DMS 273 (cell line): ENCODE results near the gene HBG2.
"Not testable (repeated sequence)": the region's sequence is repeated elsewhere in the genome, so short reads cannot be mapped to it uniquely, and the experiment has no call there.

Experiments
- DNase-seq: peaks from one replicate; lab custom pipeline; 2025; ENCODE audit not compliant: unreplicated experiment; lab: John Stamatoyannopoulos, UW

Gene HBG2

DNA sequence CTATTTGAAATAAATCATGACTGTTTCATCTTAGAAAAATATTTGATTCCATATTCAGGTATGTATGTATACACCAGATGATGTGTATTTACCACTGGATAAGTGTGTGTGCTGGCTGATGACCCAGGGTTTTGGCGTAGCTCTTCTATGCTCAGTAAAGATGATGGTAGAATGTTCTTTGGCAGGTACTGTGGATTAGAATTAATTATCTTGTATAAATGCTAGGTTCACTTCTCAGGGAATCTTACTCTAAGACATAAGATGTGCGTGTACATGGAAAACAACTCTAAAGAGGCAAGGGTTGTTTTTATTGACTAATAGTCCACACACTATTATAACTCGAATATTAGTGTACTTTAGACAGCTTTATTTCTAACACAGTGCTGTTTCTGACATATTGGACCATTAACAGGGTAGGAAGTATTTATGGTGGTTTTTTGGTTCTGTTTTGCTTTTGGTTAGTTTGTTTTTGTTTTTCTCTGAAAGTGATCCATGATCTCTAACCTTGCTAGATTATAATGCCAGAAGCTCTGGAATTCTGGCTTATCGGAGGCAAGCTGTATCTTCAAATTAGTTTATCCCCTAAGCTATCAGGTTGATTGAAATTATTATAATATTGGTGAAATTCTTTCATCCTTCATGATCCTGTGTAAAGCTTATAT lies 3.9 kb downstream of the HBG2 start:
- no peak for DNase-seq

DNA sequence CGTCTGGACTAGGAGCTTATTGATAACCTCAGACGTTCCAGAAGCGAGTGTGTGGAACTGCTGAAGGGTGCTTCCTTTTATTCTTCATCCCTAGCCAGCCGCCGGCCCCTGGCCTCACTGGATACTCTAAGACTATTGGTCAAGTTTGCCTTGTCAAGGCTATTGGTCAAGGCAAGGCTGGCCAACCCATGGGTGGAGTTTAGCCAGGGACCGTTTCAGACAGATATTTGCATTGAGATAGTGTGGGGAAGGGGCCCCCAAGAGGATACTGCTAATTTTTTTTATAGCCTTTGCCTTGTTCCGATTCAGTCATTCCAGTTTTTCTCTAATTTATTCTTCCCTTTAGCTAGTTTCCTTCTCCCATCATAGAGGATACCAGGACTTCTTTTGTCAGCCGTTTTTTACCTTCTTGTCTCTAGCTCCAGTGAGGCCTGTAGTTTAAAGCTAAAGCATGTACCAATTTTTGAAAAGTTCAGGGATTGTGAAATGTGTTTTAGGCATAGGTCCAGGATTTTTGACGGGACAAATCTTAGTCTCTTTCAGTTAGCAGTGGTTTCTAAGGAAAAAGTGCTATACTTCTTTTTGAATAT lies 4.7 kb downstream of the HBG2 start, which contains the start of gene HBG1:
TSS of gene HBG1 (minus strand) at position 51 of the 590 bp plus-strand sequence. CDS start 53 bp downstream, outside the sequence.
- DNase-seq: not testable (repeated sequence)

DNA sequence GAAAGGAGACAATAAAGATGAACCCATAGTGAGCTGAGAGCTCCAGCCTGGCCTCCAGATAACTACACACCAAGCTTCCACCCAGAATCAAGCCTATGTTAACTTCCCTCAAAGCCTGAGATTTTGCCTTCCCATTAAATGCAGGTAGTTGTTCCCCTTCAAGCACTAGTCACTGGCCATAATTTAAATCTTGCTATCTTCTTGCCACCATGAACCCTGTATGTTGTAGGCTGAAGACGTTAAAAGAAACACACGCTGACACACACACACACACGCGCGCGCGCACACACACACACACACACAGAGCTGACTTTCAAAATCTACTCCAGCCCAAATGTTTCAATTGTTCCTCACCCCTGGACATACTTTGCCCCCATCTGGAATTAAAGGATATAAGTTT lies 6.1 kb downstream of the HBG2 start:
- DNase-seq: not testable (repeated sequence)

DNA sequence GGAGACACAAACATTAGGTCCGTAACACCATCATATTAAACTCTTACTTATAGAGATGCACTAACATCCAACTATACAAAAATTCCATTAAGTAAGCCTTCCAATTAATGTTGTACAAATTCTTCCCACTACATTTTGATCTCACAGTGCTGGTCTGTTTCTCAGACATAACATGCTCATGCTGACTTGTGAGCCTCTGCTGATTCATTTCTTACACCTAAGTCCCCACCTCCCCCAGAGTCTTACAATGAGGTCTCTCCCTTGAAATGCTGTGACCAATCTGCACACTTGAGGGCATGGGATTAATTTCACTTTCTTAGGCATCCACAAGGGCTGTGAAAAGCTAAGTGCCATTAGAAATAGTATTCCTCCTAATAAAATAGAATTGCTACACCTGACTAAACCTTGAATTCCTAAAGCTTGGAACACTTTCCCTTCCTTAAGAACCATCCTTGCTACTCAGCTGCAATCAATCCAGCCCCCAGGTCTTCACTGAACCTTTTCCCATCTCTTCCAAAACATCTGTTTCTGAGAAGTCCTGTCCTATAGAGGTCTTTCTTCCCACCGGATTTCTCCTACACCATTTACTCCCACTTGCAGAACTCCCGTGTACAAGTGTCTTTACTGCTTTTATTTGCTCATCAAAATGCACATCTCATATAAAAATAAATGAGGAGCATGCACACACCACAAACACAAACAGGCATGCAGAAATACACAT lies 6.9 kb downstream of the HBG2 start:
- no peak for DNase-seq

DNA sequence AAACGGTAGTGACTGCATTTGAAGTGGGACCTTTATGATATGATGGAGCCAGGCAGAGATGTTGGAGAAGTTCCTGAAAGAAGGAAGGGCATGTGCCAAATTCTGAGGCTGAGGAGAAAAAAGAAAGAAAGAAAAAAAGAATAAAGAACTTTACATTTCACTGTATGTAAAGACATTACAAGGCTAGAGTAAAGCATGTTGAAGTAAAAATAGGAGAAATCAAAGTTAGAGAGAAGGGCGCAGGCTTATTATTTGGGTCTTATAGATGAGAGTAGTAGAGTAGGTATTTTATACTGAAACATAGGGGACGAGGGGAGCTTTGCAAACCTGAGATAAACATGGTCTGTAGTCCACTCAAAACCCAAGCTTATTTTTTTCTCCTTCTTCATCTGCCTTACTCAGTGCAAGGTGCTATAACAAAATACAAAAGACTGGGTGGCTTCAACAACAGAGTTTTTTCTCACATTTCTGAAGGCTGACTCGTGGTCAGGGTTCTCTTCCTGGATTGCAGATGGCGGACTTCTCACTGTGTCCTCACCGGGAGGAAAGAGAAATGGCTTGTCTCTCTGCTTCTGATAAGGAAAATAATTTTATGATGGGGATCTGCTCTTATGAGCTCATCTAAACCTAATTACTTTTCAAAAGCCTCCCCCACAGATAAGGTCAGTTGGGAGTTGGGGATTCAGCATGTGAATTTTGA lies 7.7 kb downstream of the HBG2 start:
- DNase-seq: no peak

DNA sequence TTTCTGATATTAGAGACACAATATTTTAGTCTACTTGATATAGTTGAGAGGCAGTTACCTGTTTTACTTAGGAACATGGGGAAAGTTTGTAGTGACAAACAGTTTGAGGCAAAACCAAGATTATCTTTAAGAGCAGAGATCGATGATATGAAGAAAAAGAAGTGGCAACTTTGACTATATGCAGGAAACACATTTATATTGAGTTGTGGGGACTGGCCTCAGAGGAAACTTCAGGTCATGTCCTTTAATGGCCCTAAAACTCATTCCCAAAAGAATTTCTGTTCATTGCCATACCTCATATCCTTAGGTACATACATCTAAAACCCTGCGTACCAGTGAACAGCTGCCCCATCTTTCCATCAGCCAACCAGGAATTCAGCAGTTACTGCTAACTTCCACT lies 9.4 kb downstream of the HBG2 start:
- DNase-seq: no peak

DNA sequence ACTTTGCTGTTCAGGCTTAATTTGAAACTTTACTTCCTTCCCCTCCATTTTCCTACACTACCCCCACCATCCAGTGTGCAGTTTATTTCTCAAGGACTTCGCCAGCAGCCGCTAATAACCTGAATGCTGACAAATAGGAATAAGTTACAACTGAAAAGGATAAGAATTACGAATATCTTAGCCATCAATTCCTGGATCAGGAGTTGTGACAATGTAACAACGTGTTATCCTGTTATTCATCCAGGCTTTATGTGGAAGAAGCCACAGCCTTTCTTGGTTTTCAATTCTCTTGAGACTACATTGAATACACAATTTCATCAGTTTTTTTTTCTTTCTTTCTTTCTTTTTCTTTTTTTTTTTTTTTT lies 10.8 kb downstream of the HBG2 start:
- DNase-seq: no peak

DNA sequence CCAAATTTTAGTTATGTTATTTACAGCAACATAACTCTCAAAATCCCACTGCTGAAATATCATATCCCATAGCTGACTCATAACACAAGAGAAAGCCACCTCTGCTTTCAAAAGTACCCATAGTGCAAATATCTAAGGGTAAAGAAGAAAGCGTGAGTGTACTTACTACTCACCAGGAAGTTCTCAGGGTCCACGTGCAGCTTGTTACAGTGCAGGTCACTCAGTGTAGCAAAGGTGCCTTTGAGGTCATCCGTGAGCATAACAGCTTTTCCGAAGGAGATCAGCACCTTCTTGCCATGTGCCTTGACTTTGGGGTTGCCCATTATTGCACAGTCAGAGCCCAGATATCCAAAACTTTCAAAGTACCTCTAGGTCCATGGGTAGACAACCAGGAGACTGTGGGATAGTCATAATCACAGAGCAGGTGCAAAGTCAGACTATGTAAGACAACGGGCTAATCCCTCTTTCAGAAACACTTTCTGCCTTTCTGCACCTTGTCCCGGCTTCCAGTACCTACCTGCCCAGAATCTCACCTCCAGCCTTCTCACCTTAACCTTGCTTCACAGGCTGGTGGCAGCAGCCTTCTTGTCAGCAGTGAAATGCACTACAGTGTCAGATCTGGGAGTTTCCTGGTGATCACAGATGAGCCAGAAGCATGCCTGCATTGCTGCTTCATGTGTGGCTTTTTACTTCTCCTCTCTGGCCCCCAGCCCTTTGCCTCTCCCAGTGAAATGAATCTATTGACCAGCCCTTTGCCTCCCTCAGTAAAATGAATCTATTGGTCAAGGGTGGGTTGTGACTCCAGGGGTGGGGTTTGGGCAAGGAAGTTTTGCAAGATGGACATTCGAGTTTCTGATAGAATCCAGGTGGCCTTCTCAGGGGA lies 11.4 kb downstream of the HBG2 start:
- no peak for DNase-seq

DNA sequence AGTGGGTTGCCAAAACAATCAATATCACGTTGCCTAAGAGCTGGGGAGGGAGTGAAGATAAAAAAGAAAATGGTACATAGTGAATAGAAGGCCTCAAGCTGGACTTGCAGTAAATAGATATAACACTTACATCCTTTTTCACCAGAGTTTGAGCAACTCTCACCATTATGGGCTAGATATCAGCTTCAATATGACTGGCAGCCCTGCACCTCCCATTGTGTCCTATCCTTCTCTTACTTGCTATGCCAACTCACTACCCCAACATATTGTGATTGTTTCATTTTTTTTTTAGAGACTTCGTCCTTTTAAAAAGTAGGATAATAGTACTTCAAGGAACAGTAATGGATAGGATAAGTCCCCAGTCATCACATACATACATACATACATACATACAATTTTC lies 12.4 kb downstream of the HBG2 start:
- DNase-seq: no peak

DNA sequence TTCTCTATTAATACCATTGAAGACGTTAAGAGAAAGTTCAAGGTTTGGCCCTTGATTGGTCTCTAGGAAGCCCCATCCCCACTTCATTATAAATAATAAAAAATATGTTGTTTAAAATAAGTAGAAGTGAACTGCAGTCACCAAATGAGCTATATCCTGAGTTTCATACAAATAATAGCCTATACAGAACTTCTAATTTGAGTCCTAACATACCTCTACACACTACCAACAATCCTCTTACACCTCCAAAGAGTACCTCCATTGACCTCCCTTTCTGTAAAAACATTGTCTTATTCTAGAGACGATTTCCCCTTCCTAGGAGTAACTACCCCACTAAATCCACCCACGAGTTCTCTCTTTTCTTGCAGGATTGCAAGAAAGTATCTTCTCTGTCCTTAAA lies 13.1 kb downstream of the HBG2 start:
- DNase-seq: no peak

DNA sequence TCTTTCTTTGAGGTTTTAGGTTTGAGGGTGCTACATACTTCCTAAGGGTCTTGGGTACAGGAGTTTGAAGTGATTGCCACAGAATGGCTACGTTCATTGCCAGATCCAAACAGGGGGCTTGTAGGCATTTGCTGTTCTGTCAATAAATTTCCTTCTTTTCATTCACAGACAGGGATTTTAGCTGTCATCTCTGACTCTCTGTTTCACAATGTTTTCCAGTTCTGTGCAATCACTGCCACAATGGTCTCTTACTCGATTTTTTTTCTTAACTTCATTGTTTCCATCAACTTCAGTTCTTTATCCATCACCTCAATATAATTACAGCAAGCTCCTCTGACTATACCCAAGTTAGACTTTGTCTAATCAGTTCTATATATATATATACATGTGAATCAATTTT lies 14.1 kb downstream of the HBG2 start:
- no peak for DNase-seq

DNA sequence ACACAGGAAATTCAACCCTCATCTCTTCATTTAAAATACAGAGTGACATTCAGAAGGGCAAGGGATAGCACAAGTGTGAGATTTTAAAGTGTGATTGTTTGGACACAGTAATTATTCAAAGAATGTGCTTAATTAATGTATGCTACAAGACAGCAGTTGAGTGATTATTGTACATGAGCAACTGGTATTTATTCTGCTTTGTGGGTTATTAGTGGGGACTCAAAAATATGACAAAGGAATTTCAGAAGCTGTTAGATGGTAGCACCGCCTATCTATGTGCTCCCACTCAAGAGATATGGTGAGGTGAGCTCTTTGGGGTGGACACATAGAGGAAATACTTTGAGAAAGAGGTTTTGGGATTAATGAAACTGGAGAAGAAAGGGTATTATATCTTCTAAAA lies 14.5 kb downstream of the HBG2 start:
- no peak for DNase-seq

DNA sequence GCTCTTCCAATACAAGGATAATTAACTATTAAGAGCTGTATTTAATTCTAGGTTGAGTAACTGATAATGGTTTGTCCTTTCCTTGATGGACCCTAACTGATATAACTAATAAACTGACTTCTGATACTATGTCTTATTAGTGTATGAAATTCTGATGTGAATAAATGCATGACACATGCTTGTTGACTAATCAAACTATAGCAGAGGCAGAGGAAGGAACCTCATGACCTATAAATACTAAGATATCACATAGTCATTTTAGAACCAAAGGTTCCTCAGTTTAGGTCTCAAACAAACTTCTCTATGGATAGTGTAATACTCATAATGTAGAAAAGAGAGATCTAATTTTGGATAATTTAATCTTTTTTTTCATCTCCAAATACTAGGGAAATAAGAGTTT lies 15.5 kb downstream of the HBG2 start:
- no peak for DNase-seq

DNA sequence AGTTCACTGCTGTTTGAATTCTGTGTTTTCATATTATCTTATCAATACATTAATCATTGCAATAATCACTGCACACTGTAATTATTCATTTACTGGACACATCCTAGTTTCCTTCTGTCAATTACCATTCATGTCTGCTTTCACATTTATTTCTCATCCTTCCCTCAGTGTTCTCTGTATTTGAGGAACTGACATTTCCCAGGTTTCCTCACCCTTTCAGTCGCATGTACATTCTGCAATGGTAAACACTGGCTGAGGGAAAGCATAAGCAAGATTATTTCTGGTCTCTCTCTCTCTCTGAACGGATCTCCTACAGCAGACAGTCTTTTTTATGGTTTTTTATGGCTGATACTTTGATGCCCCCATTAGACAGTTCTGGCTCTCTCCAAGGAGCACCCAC lies 16.1 kb downstream of the HBG2 start:
- DNase-seq: no peak

DNA sequence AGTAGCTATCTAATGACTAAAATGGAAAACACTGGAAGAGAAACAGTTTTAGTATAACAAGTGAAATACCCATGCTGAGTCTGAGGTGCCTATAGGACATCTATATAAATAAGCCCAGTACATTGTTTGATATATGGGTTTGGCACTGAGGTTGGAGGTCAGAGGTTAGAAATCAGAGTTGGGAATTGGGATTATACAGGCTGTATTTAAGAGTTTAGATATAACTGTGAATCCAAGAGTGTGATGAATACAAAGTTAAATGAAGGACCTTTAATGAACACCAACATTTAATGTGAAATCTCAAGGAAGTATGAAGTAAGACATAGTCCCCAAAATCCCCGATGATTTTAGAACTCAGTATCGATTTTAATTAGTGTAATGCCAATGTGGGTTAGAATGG lies 17.2 kb downstream of the HBG2 start:
- DNase-seq: no peak

DNA sequence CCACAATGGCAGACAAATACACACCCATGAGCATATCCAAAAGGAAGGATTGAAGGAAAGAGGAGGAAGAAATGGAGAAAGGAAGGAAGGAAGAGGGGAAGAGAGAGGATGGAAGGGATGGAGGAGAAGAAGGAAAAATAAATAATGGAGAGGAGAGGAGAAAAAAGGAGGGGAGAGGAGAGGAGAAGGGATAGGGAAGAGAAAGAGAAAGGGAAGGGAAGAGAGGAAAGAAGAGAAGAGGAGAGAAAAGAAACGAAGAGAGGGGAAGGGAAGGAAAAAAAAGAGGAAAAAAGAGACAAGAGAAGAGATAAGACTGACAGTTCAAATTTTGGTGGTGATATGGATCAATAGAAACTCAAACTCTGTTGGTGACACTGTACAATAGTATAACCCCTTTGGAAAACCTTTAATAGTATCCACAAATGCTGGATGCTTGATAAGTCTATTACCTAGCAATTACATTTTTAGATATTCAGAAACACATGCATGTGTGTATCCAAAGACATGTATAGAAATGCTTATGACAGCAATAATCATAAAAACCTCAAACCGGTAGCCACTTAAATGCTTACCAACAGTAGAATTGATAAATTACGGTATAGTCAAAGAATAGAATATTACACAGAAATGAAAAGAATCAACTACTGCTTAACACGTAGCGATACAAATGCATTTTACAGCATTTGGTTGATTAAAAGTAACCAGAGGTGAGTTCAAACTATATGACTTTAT lies 19.1 kb downstream of the HBG2 start:
- DNase-seq: no peak

DNA sequence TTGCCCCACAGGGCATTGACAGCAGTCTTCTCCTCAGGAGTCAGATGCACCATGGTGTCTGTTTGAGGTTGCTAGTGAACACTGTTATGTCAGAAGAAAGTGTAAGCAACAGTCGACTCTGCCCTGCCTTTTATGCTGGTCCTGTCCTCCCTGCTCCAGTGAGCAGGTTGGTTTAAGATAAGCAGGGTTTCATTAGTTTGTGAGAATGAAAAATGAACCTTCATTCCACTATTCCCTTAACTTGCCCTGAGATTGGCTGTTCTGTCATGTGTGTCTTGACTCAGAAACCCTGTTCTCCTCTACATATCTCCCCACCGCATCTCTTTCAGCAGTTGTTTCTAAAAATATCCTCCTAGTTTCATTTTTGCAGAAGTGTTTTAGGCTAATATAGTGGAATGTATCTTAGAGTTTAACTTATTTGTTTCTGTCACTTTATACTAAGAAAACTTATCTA lies 20.2 kb downstream of the HBG2 start, which contains the start of gene HBD:
TSS of gene HBD (minus strand) at position 103 of the 454 bp plus-strand sequence. CDS start at position 53, 50 bp downstream.
- DNase-seq: no peak

DNA sequence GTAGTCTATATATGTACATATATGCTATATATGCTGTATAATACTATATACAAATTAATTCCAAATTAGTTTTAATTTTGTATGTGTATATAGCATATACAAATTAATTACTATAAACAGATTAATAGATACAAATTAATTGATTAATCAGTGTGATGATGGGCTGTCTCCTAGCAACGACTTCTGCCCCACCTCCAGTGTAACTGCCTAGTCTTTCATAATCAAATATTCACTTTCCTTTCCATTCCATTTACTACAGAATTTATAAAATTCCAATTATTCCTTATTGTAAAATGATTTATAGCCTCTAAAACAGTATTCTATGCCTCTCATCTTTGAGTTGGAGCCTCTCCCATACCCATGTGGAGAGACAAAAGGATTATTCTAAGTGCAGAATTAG lies 21.3 kb downstream of the HBG2 start:
- no peak for DNase-seq

DNA sequence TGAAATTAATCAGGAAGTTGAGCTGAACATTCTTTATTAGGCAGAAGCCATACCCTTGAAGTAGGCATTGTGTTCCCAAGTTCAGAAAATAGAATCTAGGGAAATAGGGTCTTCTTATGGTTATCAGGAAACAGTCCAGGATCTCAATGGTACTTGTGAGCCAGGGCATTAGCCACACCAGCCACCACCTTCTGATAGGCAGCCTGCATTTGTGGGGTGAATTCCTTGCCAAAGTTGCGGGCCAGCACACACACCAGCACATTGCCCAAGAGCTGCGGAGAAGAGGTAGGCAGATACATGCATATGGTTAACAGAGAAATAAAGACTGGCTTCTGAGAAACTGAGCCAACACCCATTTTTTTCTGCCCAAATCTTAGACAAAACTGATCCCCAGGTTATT lies 21.8 kb downstream of the HBG2 start:
- no peak for DNase-seq

DNA sequence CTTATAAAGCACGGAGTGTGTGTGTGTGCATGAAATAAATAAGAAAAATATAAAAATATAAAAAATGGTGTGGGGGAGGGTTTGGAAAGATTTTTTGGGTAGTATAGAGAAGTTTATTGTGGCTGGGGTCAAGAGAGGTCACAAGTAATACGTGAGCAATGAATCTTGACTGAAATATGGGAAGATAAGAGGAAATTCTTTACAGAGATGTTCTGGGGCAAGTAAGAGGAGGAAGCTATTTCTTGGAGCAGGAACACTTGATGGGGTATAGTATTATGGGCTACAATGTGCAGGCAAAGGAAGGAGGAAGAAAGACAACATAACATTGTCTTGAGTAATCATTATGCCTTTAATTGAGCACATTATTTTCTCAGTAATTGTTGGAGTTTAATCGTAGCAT lies 22.4 kb downstream of the HBG2 start:
- DNase-seq: no peak
